HG02763 (cell line): ENCODE results near the gene DOCK6.

Experiments
- ATAC-seq: cut with Tn5 transposase; IDR thresholded peaks from one replicate; pipeline ENCODE4 v1.9.1; 2021; ENCODE audit warnings: mild to moderate bottlenecking, moderate library complexity; ENCODE audit not compliant: unreplicated experiment

DOCK6 gene

GRCh38 chr19:11151181-11151580 lies 111.1 kb downstream of the DOCK6 start:
- no peak for ATAC-seq
